ENCODE results near the gene LRRC3C.

Gene LRRC3C

GRCh38 chr17:39921323-39921722, 6.2 kb upstream of the LRRC3C start:
- CTCF ChIA-PET: interaction anchor here (0.8 kb wide), 1 partner anchor 59 kb away, joined by 3 read pairs; no protein-coding TSS in a partner anchor
- H3K4me3 ChIP-seq (ENCODE audit: low read depth, low read length): no peak overlapping the region
- no peak for TF ChIP-seq ZBTB26 (tag by site-specific recombination; optimal IDR thresholded peaks at IDR 0.05)
- no peak for TF ChIP-seq ZNF16 (tag by site-specific recombination; IDR thresholded peaks at IDR 0.05; ENCODE audit: low read depth)
- no peak for TF ChIP-seq ZNF692 (tag by site-specific recombination; IDR thresholded peaks at IDR 0.05)
- no peak for TF ChIP-seq ZNF610 (tag by site-specific recombination; IDR thresholded peaks at IDR 0.05; ENCODE audit: borderline replicate concordance)
- TF ChIP-seq ZBTB44 (tag by site-specific recombination; IDR thresholded peaks at IDR 0.05): no peak
- no peak for TF ChIP-seq ZNF202 (tag by site-specific recombination; IDR thresholded peaks at IDR 0.05; ENCODE audit: borderline replicate concordance)
- TF ChIP-seq ZNF433 (tag by site-specific recombination; IDR thresholded peaks at IDR 0.05; ENCODE audit: low read depth): no peak
- TF ChIP-seq ZNF223 (tag by site-specific recombination; IDR thresholded peaks at IDR 0.05): no peak
- no peak for TF ChIP-seq ZNF354C (tag by site-specific recombination; IDR thresholded peaks at IDR 0.05; ENCODE audit: borderline replicate concordance, low read depth)
- no peak for TF ChIP-seq ELK4 (IDR thresholded peaks at IDR 0.05; ENCODE audit: borderline replicate concordance, low read depth, low read length)
- no peak for TF ChIP-seq ZBTB17 (tag by site-specific recombination; IDR thresholded peaks at IDR 0.05)
- no peak for TF ChIP-seq TCF7L2 (IDR thresholded peaks at IDR 0.05; ENCODE audit: borderline replicate concordance, low read depth, low read length)
- TF ChIP-seq ZFP3 (tag by site-specific recombination; IDR thresholded peaks at IDR 0.05; ENCODE audit: low read depth): no peak
- no peak for TF ChIP-seq ZNF518A (tag by site-specific recombination; conservative IDR thresholded peaks at IDR 0.05; ENCODE audit: low read depth)
- no peak for TF ChIP-seq ZNF146 (tag by site-specific recombination; IDR thresholded peaks at IDR 0.05)
- TF ChIP-seq ZNF48 (tag by site-specific recombination; IDR thresholded peaks at IDR 0.05): no peak
- POLR2A ChIA-PET: no interaction called here
- no peak overlapping the region for H3K27ac ChIP-seq (ENCODE audit: extremely low read depth, low read depth, low read length)
- peaks cover 14 to 59% of the 10 kb centered on the region in 2 experiments; a peak in 2 of 3 replicates for H3K36me3 ChIP-seq (ENCODE audit: control insufficient read depth in 2 of 2, insufficient read depth in 1 of 2, low read length in 2 of 2)
- peaks cover 9% of the 10 kb centered on the region; the same call in 1 of the 2 replicates for H3K4me1 ChIP-seq (ENCODE audit: control insufficient read depth, insufficient read depth, low read length)
- no peaks in the 10 kb centered on the region for H3K9me3 ChIP-seq (ENCODE audit: control insufficient read depth, insufficient read depth, low read depth, low read length)
